Adrenal gland (tissue), 5 donors: ENCODE results near the gene SIAH3.

Source experiments
- CTCF ChIP-seq, 6 experiments: fragments of 450-650 bp in 4 of 6; fragments of 200-600 bp in 2 of 6; sonication (generic) in 1 of 6; IDR thresholded peaks; 1 replicate in 5 of 6; 2 replicates in 1 of 6; pipeline versions ENCODE4 v1.5.1 to v1.8.0; 2016 to 2021; ENCODE audit warnings: antibody characterized with exemption in 6 of 6, mild to moderate bottlenecking in 2 of 6, moderate library complexity in 1 of 6
- POLR2A ChIP-seq, 2 donors: fragments of 450-650 bp; IDR thresholded peaks; one replicate each; pipeline ENCODE4 v1.6.1; 2017; ENCODE audit warnings: antibody characterized with exemption in 2 of 2, mild to moderate bottlenecking in 2 of 2, moderate library complexity in 1 of 2
- donor health status: DM: no; HTN: no; CAD: no.

GRCh38 chr13:45876781-45877180 is 25.2 kb upstream of the SIAH3 start:
- no peak for TF ChIP-seq POLR2A (IDR thresholded peaks at IDR 0.05)
- no peak for TF ChIP-seq CTCF (IDR thresholded peaks at IDR 0.05)
